ENCODE results near the gene POGZ.

DNA sequence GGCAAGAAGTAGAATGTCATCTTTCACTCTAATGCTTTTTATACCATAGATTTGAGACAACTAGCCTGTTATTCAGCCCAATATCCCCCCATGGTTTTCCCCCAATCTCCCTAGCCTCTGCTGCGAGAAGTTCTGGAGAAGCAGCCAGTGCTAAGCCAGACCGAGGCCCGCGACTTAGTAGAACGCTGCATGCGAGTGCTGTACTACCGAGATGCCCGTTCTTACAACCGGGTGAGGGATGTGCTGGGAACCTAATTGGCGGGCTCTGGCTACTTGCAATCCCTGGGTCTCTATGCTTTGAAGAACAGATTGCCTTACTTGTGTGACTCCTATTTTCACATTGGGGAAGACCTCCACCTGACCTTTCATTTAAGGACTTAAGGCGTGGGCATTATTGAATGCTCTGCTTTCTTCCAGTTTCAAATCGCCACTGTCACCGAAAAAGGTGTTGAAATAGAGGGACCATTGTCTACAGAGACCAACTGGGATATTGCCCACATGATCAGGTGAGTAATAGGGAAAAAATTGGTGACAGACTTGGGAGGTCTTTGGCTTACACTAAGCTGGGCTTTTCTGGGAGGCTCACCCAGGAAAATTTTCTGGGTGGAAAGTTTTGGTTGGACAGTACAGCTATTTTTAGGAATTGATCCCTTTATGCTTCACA lies 58.0 kb downstream of the POGZ start:
- no peak for TF ChIP-seq POLR2AphosphoS5 (IDR thresholded peaks at IDR 0.05)
- TF ChIP-seq, protein P1, sequence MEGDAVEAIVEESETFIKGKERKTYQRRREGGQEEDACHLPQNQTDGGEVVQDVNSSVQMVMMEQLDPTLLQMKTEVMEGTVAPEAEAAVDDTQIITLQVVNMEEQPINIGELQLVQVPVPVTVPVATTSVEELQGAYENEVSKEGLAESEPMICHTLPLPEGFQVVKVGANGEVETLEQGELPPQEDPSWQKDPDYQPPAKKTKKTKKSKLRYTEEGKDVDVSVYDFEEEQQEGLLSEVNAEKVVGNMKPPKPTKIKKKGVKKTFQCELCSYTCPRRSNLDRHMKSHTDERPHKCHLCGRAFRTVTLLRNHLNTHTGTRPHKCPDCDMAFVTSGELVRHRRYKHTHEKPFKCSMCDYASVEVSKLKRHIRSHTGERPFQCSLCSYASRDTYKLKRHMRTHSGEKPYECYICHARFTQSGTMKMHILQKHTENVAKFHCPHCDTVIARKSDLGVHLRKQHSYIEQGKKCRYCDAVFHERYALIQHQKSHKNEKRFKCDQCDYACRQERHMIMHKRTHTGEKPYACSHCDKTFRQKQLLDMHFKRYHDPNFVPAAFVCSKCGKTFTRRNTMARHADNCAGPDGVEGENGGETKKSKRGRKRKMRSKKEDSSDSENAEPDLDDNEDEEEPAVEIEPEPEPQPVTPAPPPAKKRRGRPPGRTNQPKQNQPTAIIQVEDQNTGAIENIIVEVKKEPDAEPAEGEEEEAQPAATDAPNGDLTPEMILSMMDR (IDR thresholded peaks at IDR 0.05): no peak
- no peak for TF ChIP-seq POLR2A (IDR thresholded peaks at IDR 0.05)

Measured in suprapubic skin (tissue), 4 donors.